GM19328 (cell line): ENCODE data around the gene ATP12A.

Experiments
- ATAC-seq: cut with Tn5 transposase; IDR thresholded peaks from one replicate; pipeline ENCODE4 v1.9.1; 2021; ENCODE audit warnings: mild to moderate bottlenecking, moderate library complexity; ENCODE audit not compliant: unreplicated experiment

Gene ATP12A

DNA sequence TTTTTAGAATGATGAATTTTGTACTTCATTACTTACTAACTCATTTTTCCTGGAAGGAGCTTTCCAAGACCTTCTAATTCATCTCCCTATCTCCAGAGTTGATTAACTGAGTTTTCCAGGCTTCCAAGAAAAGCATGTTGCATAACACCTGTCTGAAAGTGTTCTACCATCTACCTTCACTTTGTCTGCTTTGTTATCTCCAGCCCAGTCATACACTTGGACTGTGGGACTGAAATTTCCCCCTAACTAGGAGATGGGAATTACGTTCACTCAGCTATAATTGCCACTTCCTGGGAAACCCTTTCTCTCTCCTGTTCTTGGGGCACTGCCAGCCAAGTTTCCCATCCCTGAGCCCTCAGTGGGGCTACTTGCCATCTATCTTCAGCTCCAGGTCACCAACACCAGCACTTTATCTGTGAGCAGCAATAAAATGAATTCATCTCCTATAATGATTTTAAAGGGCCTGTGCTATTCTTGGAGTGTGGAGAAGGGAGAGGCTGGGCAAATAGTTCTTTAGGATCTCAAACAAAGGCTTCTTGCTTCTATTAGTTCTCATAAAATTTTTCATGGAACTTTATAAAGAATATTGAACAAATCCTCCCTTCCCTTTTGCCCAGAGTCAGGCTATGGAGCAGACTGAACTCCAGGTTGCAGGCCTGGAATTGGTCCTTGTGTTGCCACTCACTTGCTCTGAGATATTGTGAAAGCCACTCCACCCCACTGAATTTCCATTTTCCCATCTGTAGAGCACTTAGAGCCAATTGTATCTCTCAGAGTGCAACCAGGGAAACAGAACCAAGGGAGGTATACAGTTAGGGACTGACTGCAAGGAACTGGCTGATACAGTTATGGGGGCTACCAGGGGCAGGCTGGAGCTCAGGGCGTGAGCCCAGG is 17.8 kb upstream of the ATP12A start:
- ATAC-seq, result no peak

DNA sequence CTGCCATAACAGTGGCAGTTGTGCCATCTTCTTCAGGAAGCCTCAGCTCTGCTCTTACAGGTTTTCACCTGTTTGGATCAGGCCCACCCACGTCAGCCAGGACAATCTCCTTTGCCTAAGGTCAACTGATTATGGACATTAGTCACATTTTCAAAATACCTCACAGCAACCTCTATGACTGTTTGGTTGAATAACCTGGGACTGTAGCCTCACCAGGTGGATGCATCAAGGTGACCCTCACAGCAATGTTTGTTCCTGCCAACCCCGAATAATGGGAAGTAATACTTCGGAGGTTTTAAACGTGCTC is 17.2 kb upstream of the ATP12A start:
- ATAC-seq, result no peak

DNA sequence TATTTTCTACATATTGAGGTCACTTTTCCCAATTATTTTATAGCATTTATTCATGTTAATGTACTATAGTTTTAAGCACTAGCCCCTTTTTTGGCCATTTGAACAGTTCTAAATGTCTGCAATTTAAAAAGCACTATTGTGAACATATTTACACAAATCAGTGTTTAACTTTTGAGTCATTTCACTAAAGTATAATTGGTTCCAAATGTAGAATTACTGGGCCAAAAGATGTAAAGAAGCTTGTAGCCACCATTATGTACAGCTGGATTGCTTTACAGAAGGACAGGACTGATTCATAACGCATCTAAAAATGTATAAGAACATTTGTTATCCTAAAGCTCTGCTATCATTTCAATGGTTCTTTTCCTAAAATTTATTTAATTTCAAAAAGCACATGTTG is 16.6 kb upstream of the ATP12A start:
- ATAC-seq, result no peak

GRCh38 chr13:24664726-24665409 is 15.3 kb upstream of the ATP12A start:
- no peak for ATAC-seq

DNA sequence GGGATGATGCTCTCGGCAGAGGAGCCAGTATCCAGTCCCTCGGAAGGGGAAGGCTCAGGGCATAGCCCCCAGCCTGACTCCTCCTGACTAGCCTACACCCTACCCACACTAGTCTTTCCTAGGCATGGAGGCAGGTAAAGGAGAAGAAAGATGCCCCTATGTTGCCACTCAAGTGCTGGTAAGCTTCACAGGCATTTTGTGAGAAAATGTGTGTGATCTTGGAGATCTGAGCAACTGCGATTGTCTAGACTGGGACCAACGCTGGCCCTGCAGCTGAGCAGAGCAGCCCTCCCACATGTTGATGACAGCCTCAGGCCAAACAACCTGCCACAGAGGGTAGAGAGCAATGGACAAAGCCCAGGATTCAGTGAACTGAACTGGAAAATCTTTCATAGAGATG is 11.7 kb upstream of the ATP12A start:
- no peak for ATAC-seq

- ATAC-seq, result no peak
Observed at GRCh38 chr13:24668955-24669582, 11.1 kb upstream of the ATP12A start.

GRCh38 chr13:24670174-24670573 is 10.0 kb upstream of the ATP12A start:
- no peak for ATAC-seq

DNA sequence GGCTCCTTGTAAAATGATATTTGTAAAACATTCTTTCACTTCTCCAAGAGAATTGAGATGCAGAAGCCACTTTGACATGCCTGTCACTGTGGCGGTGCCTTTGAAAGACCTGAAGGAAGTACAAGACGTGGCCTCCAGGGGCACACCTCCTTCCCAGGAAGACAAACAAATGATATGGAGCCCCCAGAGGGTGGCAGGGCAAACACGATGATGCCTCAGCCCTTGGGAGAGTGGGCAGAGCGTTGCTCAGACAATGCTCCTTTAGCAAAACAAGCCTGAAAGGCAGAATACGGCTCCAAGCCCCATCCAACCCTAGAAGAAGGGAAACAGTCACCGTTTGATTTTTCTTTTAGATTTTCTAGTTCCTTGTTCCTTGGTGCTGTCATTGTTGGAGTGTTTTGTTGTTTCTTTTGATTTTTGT is 9.2 kb upstream of the ATP12A start:
- no peak for ATAC-seq

DNA sequence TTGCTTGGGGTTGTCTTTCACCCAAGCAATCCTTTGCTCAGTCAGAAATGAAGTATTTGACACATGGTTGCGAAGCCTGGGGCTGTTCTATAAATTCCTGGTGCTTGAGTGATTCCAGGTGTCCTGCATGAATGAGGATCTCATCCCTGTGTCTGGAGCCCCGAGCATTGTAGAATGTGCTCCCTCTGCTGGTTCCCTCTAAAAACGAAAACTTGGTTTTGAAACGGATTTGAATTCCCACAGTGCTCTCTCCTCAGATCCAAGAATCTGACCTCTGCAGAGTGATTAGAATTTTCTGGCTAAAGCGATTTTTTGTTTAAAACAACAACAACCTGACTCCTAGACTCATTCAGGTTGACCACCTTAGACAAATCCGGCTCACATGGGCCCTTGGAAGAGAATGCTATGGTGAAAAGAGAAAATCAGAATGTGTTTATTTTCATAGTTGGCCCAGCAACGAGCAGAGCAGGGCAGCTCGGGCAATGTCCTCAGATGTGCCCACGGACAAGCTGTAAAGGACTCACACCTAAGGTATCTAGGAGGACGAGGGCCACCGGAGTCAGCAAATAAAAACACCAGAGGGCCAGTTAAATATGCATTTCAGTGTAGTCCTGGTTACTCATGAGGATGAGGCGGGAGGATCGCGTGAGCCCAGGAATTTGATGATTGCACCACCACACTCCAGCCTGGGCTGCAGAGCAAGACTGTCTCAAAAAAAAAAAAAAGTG is 8.7 kb upstream of the ATP12A start:
- ATAC-seq, result no peak

DNA sequence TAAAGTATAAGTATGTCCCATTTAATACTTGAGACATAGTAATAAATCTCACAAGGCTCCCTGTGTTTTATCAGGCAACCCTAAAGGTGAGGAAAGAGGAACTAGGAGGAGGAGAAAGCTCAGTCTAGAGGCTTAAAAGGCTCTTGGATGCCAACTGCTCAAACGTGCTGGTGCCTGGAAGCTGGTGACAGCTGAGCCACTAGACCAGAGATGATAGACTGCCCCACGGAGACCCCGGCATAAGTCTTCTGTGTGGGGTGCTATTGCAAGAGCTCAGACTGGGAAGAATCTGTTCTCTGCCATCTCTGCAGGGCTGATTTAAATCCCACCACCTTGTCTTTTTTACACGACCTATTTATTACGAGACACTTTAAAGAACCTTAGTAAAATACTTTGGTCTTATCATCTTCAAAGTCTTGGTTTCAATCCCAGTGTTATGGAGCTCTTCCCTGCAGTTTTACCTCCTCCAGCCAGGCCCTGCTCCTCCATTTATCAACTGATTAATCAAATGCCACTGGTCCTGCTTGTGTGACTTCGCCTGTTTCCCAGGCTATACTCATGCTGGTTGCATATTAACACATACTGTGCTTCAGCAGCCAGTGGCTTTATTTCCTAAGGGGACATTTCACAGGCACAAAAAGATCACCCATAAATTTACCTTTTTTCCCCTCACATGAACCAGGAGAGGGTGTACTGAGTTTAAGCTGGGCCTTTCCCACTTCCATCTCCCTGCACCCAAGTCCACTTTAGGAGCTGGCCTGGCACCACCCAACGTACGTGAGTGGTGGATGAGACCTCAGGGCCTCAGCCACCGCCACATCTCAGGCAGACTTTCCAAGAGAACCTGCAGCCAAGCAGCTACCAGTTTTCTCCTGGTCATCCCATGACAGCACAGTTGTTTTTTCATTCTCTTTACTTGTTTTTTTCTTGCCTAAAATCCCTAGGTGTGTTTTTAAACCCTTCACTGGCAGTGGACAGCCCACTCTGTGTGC is 7.8 kb upstream of the ATP12A start:
- ATAC-seq, result no peak

DNA sequence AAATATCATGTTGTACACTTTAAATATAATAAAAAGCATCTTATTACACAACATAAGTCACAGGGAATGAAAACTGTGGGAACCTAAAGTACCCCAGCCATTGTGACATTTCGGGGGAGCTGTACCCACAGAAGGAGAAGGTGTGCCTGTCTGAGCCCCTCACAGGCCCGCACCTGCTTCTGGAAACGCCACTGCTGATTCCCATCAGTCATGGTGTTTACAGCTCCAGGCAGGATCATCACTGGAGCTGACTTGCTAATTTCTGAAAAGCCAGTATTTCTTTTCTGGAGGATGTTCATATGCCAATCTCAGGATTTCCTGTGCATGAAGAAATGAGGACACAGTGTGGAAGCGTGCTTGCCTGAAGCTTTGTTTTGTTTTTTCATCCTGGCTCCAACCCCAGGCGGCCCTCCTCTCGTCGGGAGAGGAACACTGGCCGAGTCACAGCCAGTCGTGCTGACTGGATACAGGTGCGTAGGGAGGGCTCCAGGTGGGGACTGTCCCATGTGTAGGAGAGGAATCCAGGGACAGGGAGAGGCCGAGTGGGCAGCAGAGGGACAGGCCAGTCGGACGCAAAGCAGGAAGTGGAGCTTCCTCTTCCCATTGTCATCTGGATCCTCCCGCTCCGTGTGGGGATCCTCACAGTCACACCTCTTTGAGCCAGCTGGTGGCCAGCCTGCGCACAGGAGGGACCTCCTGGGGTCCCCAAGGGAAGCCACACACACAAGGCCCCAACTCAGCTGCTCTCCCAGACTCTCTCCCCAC is 4.2 kb upstream of the ATP12A start:
- ATAC-seq, result no peak

GRCh38 chr13:24678151-24678550 is 2.1 kb upstream of the ATP12A start:
- no peak for ATAC-seq

- ATAC-seq, result no peak
Observed at GRCh38 chr13:24679686-24680085, 522 bp upstream of the ATP12A start.

GRCh38 chr13:24680921-24681604 is 855 bp downstream of the ATP12A start:
- no peak for ATAC-seq

DNA sequence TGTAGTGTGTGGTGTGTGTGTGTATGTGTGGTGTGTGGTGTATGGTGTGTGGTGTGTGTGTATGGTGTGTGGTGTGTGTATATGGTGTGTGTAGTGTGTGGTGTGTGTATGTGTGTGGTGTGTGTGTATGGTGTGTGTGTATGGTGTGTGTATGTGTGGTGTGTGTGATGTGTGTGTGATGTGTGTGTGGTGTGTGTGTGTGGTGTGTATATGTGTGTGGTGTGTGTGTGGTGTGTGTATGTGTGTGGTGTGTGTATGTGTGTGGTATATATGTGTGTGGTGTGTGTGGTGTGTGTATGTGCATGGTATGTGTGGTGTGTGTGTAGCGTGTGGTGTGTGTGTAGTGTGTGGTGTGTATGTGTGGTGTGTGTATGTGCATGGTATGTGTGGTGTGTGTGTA is 1.7 kb downstream of the ATP12A start:
- no peak for ATAC-seq

DNA sequence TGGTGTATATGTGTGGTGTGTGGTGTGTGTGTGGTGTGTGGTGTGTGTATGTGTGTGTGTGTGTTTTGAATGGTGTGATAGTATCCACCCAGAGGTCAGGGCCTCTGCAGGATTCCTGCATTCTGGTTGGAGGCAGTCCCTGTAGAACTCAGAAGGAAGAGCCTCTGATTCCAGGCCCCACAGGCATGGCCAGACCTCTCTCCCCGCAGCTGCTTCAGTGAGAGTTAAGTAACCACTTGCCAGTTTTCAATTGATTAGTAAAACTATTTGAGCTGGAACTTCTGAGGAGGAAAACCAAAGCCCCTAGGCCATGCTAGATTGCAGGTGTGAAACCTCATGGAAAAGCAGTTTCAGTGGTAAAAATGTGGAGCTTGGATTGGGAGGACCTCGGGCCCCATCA is 2.1 kb downstream of the ATP12A start:
- no peak for ATAC-seq

- no peak for ATAC-seq
Observed at GRCh38 chr13:24683351-24683750, 3.1 kb downstream of the ATP12A start.

DNA sequence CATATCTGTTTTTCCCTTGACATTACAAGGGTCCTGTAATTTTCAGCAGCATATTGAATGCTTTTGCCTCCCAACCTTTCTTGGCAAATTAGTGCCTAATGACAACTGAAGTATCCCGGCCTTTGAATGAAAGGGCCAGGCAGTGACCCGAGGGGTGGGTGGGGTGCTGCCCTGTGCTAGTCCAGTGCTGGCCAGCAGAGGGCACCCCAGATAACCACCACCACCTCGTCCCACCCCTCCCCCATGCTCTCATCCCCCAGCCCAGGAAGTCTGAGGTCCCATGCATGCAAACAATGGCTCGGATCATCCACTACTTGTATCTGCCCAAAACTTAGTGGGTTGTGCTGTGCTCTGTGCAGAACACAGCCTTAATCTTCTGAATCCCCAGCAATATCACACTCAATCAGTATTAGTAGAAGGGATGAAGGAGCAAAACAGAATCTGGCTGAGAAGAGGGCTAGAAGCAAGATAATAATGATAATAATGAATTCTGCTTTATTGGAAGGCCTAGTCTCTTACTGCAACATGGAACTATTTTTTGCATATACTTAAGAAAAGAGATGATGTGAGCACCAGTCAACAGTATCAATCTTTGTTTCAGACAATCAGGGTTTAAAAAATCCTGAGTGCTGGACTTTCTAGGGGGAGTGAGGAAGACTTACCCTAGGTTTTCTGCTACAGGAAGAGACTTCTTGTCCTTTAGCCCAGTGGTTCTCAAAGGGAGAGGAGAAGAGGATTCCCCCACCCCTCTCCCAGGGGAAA is 3.8 kb downstream of the ATP12A start:
- ATAC-seq, result no peak
